Activated CD4-positive, alpha-beta memory T cell treated with anti-CD3 and anti-CD28 coated beads for 36 hours (primary cell): Measurements from ENCODE around the gene NOS3. TPM values are rescaled to one million over a fixed set of nuclear protein-coding genes. Genes with fewer than 3 reads are reported as not detected.
"Not testable (repeated sequence)": the region's sequence is repeated elsewhere in the genome, so short reads cannot be mapped to it uniquely, and the experiment has no call there.

Experiments
- CTCF ChIA-PET: fragments of 350-600 bp; sonication (Branson Sonifier 250); formaldehyde crosslinking; loops from one replicate; lab custom pipeline; 2021; ENCODE audit warnings: antibody characterized with exemption, inconsistent platforms; lab: Charles Lee
- POLR2A ChIA-PET: fragments of 350-600 bp; sonication (Branson Sonifier 250); formaldehyde crosslinking; loops from one replicate; lab custom pipeline; 2021; ENCODE audit warnings: antibody characterized with exemption; lab: Charles Lee
- DNase-seq: peaks from one replicate; pipeline ENCODE4 v3.0.0-alpha.2; 2020
- H3K27ac Mint-ChIP-seq: one replicate; pipeline ENCODE4 v1.8.0; 2021; ENCODE audit warnings: mixed read lengths
- H3K27me3 Mint-ChIP-seq: one replicate; pipeline ENCODE4 v1.8.0; 2021; ENCODE audit warnings: mixed read lengths
- H3K36me3 Mint-ChIP-seq: one replicate; pipeline ENCODE4 v1.8.0; 2021; ENCODE audit warnings: mixed read lengths
- H3K4me1 Mint-ChIP-seq: one replicate; pipeline ENCODE4 v1.8.0; 2021; ENCODE audit warnings: low read depth, mixed read lengths
- H3K4me3 Mint-ChIP-seq: one replicate; pipeline ENCODE4 v1.8.0; 2021; ENCODE audit warnings: mild to moderate bottlenecking, mixed read lengths
- H3K9me3 Mint-ChIP-seq: one replicate; pipeline ENCODE4 v1.8.0; 2021; ENCODE audit warnings: mixed read lengths
- intact Hi-C: fragments of 100-400 bp; cut with micrococcal nuclease; formaldehyde crosslinking; loops from one replicate; pipeline ENCODE4 v1.15.1; 2023
- total RNA-seq, 2 experiments: library from RNA; stranded (reverse); gene quantifications; one replicate each; pipeline ENCODE4 v1.2.3, GENCODE V29; 2021

Gene NOS3
- total RNA-seq, 2 experiments from 2014 or later, result 10.4 to 13.2 TPM

GRCh38 chr7:151035026-151035717 is 44.4 kb downstream of the NOS3 start:
- no peak overlapping the region for H3K27ac Mint-ChIP-seq
- H3K4me1 Mint-ChIP-seq, result peaks cover 16% of the 10 kb centered on the region
- no peak overlapping the region for H3K4me3 Mint-ChIP-seq
- DNase-seq, result no peak
- H3K36me3 Mint-ChIP-seq, result peaks cover 8% of the 10 kb centered on the region
- no peaks in the 10 kb centered on the region for H3K9me3 Mint-ChIP-seq
- POLR2A ChIA-PET, result no interaction called here
- CTCF ChIA-PET, result no interaction called here
- intact Hi-C loops, result no loop called here
- no peaks in the 10 kb centered on the region for H3K27me3 Mint-ChIP-seq

GRCh38 chr7:151035902-151036301 is 45.1 kb downstream of the NOS3 start:
- H3K4me1 Mint-ChIP-seq, result peaks cover 16% of the 10 kb centered on the region
- H3K27me3 Mint-ChIP-seq, result no peaks in the 10 kb centered on the region
- intact Hi-C loops, result no loop called here
- H3K36me3 Mint-ChIP-seq, result peaks cover 8% of the 10 kb centered on the region
- H3K4me3 Mint-ChIP-seq, result no peak overlapping the region
- no peak overlapping the region for H3K27ac Mint-ChIP-seq
- DNase-seq, result no peak
- ChIA-PET POLR2A (no interaction called here), CTCF (no interaction called here)
- H3K9me3 Mint-ChIP-seq, result no peaks in the 10 kb centered on the region

- ChIA-PET POLR2A (interaction anchor here (0.8 to 1.5 kb wide), 3 partner anchors 9 to 21 kb away, joined by 3 to 11 read pairs (median 5); partner anchors contain the start of genes ABCB8 and ASIC3), CTCF (interaction anchor here (0.7 to 1.1 kb wide), 3 partner anchors 11 to 141 kb away, joined by 3 to 6 read pairs (median 4); partner anchors contain the start of gene ABCB8)
- Mint-ChIP-seq H3K4me3 (no peak overlapping the region), H3K9me3 (no peaks in the 10 kb centered on the region), H3K27me3 (no peaks in the 10 kb centered on the region), H3K36me3 (peaks cover 8% of the 10 kb centered on the region), H3K4me1 (peaks cover 16% of the 10 kb centered on the region), H3K27ac (peak overlapping the region; percentile 91)
- DNase-seq, result peak; percentile 91
- intact Hi-C loops, result loop anchor here (1.0 kb wide), 2 partner anchors 11 to 19 kb away; partner anchors contain the start of gene ABCB8
Measured at GRCh38 chr7:151038951-151039849, 48.4 kb downstream of the NOS3 start.

- Mint-ChIP-seq H3K27me3 (no peaks in the 10 kb centered on the region), H3K36me3 (peaks cover 8% of the 10 kb centered on the region), H3K9me3 (no peaks in the 10 kb centered on the region), H3K27ac (peak overlapping the region; percentile 91), H3K4me1 (peaks cover 16% of the 10 kb centered on the region), H3K4me3 (no peak overlapping the region)
- ChIA-PET POLR2A (interaction anchor here (0.8 to 1.5 kb wide), 2 partner anchors 8 to 12 kb away, joined by 3 to 11 read pairs; partner anchors contain the start of genes ABCB8 and ASIC3), CTCF (interaction anchor here (1.1 kb wide), 1 partner anchor 12 kb away, joined by 6 read pairs; the partner anchor contains the start of gene ABCB8)
- intact Hi-C loops, result loop anchor here (1.0 kb wide), 2 partner anchors 12 to 18 kb away; partner anchors contain the start of gene ABCB8
- DNase-seq, result no peak
Measured at GRCh38 chr7:151039850-151040548, 49.2 kb downstream of the NOS3 start.

GRCh38 chr7:151040616-151041375 is 50.0 kb downstream of the NOS3 start:
- no peak for DNase-seq
- H3K4me1 Mint-ChIP-seq, result peaks cover 16% of the 10 kb centered on the region
- H3K27me3 Mint-ChIP-seq, result no peaks in the 10 kb centered on the region
- CTCF ChIA-PET, result interaction anchor here (1.1 kb wide), 1 partner anchor 8 kb away, joined by 3 read pairs; no protein-coding TSS in a partner anchor
- POLR2A ChIA-PET, result no interaction called here
- H3K27ac Mint-ChIP-seq, result no peak overlapping the region
- intact Hi-C loops, result no loop called here
- no peaks in the 10 kb centered on the region for H3K9me3 Mint-ChIP-seq
- H3K4me3 Mint-ChIP-seq, result no peak overlapping the region
- H3K36me3 Mint-ChIP-seq, result peaks cover 12% of the 10 kb centered on the region

GRCh38 chr7:151043449-151043848 is 52.6 kb downstream of the NOS3 start:
- H3K27ac Mint-ChIP-seq, POLR2A ChIA-PET, DNase-seq, H3K36me3 Mint-ChIP-seq, H3K9me3 Mint-ChIP-seq, H3K4me3 Mint-ChIP-seq, intact Hi-C loops, H3K27me3 Mint-ChIP-seq: not testable (repeated sequence)
- H3K4me1 Mint-ChIP-seq, result peaks cover 16% of the 10 kb centered on the region
- CTCF ChIA-PET, result interaction anchor here (1.4 kb wide), 1 partner anchor 35 kb away, joined by 3 read pairs; no protein-coding TSS in a partner anchor

- DNase-seq, result no peak
- Mint-ChIP-seq H3K4me1 (peaks cover 11% of the 10 kb centered on the region), H3K27ac (no peak overlapping the region), H3K36me3 (peaks cover 5% of the 10 kb centered on the region), H3K9me3 (no peaks in the 10 kb centered on the region), H3K4me3 (no peak overlapping the region), H3K27me3 (no peaks in the 10 kb centered on the region)
- intact Hi-C loops, result no loop called here
- ChIA-PET POLR2A (no interaction called here), CTCF (interaction anchor here (1.4 kb wide), 1 partner anchor 36 kb away, joined by 3 read pairs; no protein-coding TSS in a partner anchor)
Measured at GRCh38 chr7:151043959-151044358, 53.1 kb downstream of the NOS3 start.

GRCh38 chr7:151045262-151045661 is 54.4 kb downstream of the NOS3 start:
- H3K4me3 Mint-ChIP-seq, result no peak overlapping the region
- no peaks in the 10 kb centered on the region for H3K9me3 Mint-ChIP-seq
- H3K27me3 Mint-ChIP-seq, result no peaks in the 10 kb centered on the region
- intact Hi-C loops, result no loop called here
- ChIA-PET POLR2A (no interaction called here), CTCF (interaction anchor here (0.6 to 0.9 kb wide), 2 partner anchors 66 to 83 kb away, joined by 4 read pairs; no protein-coding TSS in a partner anchor)
- no peak overlapping the region for H3K27ac Mint-ChIP-seq
- DNase-seq, result no peak
- H3K4me1 Mint-ChIP-seq, result no peaks in the 10 kb centered on the region
- peaks cover 5% of the 10 kb centered on the region for H3K36me3 Mint-ChIP-seq

- no peaks in the 10 kb centered on the region for H3K4me1 Mint-ChIP-seq
- H3K27me3 Mint-ChIP-seq, result no peaks in the 10 kb centered on the region
- no peak for DNase-seq
- H3K9me3 Mint-ChIP-seq, result no peaks in the 10 kb centered on the region
- ChIA-PET POLR2A (no interaction called here), CTCF (interaction anchor here (0.6 to 0.9 kb wide), 2 partner anchors 66 to 83 kb away, joined by 4 read pairs; no protein-coding TSS in a partner anchor)
- H3K27ac Mint-ChIP-seq, result no peak overlapping the region
- intact Hi-C loops, result no loop called here
- H3K36me3 Mint-ChIP-seq, result peaks cover 5% of the 10 kb centered on the region
- H3K4me3 Mint-ChIP-seq, result no peak overlapping the region
Measured at GRCh38 chr7:151045967-151046366, 55.1 kb downstream of the NOS3 start.

- Mint-ChIP-seq H3K4me3 (no peak overlapping the region), H3K4me1 (peaks cover 2% of the 10 kb centered on the region), H3K27me3 (no peaks in the 10 kb centered on the region), H3K36me3 (peaks cover 5% of the 10 kb centered on the region), H3K9me3 (no peaks in the 10 kb centered on the region), H3K27ac (peak overlapping the region; percentile 18)
- POLR2A ChIA-PET, result no interaction called here
- no peak for DNase-seq
- CTCF ChIA-PET, result no interaction called here
- intact Hi-C loops, result no loop called here
Measured at GRCh38 chr7:151046603-151047573, 56.1 kb downstream of the NOS3 start.
